ENCODE measurements around the gene RPL28.

DNA sequence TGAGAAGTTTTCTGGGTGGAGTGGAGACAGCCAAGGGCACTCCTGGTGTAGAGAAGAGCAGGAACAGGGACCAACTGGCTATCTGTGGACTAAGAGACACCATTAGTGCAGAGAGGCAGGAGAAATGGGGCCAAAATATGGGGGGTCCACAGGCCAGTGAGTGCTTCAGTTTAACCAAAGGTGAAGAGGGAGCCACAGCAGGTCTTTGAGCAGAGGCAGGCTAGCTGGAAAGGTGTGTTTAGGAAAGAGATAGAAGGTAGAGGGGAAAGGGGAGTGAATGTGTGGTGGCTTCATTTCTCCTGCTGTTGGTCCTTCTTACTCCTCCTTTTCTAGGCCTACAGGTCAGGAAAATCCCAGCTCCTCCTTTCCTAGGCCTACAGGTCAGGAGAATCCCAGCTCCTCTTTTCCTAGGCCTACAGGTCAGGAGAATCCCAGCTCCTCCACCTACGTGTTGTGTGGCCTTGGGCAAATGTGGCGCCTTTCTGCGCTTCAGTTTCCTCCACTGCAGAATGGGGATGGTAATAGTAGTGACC, 3.1 kb upstream of the RPL28 start:
- TF ChIP-seq, protein P1, sequence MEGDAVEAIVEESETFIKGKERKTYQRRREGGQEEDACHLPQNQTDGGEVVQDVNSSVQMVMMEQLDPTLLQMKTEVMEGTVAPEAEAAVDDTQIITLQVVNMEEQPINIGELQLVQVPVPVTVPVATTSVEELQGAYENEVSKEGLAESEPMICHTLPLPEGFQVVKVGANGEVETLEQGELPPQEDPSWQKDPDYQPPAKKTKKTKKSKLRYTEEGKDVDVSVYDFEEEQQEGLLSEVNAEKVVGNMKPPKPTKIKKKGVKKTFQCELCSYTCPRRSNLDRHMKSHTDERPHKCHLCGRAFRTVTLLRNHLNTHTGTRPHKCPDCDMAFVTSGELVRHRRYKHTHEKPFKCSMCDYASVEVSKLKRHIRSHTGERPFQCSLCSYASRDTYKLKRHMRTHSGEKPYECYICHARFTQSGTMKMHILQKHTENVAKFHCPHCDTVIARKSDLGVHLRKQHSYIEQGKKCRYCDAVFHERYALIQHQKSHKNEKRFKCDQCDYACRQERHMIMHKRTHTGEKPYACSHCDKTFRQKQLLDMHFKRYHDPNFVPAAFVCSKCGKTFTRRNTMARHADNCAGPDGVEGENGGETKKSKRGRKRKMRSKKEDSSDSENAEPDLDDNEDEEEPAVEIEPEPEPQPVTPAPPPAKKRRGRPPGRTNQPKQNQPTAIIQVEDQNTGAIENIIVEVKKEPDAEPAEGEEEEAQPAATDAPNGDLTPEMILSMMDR (IDR thresholded peaks at IDR 0.05): no peak
- TF ChIP-seq POLR2A (IDR thresholded peaks at IDR 0.05): no peak
